Measurements from ENCODE around the gene APOA4. TPM values are rescaled to one million over a fixed set of nuclear protein-coding genes. Genes with fewer than 3 reads are reported as not detected.

The APOA4 gene
- polyA plus RNA-seq, 1 of the 3 experiments (the other 2 are of a cell fraction), result not detected

GRCh38 chr11:116833491-116833815 is 10.3 kb upstream of the APOA4 start:
- no peak overlapping the region for H3K9ac ChIP-seq
- no peak overlapping the region for H2AFZ ChIP-seq (ENCODE audit: low read depth)

GRCh38 chr11:116832350-116833290 is 9.5 kb upstream of the APOA4 start:
- Histone ChIP-seq H3K27ac (ENCODE audit: low read depth in 2 of 2, low read length in 1 of 2) (no peak overlapping the region), H3K9me2 (no peaks in the 10 kb centered on the region), H3K9ac (no peak overlapping the region), H2AFZ (ENCODE audit: low read depth) (no peak overlapping the region), H3K27me3 (ENCODE audit: insufficient read depth) (no peaks in the 10 kb centered on the region), H4K20me1 (ENCODE audit: insufficient read depth) (no peaks in the 10 kb centered on the region), H3K4me3 (ENCODE audit: low read depth in 2 of 2, low read length in 1 of 2) (no peak overlapping the region), H3K79me2 (ENCODE audit: insufficient read depth) (no peaks in the 10 kb centered on the region), H3F3A (replicated peaks; ENCODE audit: insufficient read depth) (no peaks in the 10 kb centered on the region), H3K4me1 (ENCODE audit: control insufficient read depth in 1 of 2, insufficient read depth in 2 of 2, low read depth in 1 of 2, low read length in 1 of 2) (peaks cover 0 to 29% of the 10 kb centered on the region in 2 experiments; a peak in 1 of 4 replicates), H3K9me3 (no peaks in the 10 kb centered on the region), H3K36me3 (replicated peaks in 1 of 2; ENCODE audit: control insufficient read depth in 1 of 2, insufficient read depth in 2 of 2, low read length in 1 of 2) (no peaks in the 10 kb centered on the region), H3K4me2 (no peak overlapping the region)
- ChIA-PET CTCF (interaction anchor here (1.4 to 2.0 kb wide), 3 partner anchors 41 to 273 kb away, joined by 3 to 11 read pairs (median 6); partner anchors contain the start of gene APOA5), POLR2A (no interaction called here)
- WGBS (ENCODE audit: low lambda C conversion rate), result 68% methylated on average over 4 of the region's 13 CpGs
- DNase-seq, result no peak
- TF ChIP-seq RFX5 (IDR thresholded peaks at IDR 0.05; ENCODE audit: low read length), result no peak
- TF ChIP-seq IRF3 (IDR thresholded peaks at IDR 0.05; ENCODE audit: low read depth, low read length), result no peak
- no peak for TF ChIP-seq RAD21 (IDR thresholded peaks at IDR 0.05; ENCODE audit: low read length)
- TF ChIP-seq JUND (IDR thresholded peaks at IDR 0.05), result no peak
- no peak for TF ChIP-seq CTCF (IDR thresholded peaks at IDR 0.05)
- TF ChIP-seq POLR2AphosphoS5 (IDR thresholded peaks at IDR 0.05; ENCODE audit: low read depth, low read length), result no peak
- no peak for TF ChIP-seq FOXM1 (IDR thresholded peaks at IDR 0.05; ENCODE audit: low read depth)
- no peak for TF ChIP-seq MAX (IDR thresholded peaks at IDR 0.05; ENCODE audit: low read depth)
- TF ChIP-seq REST (IDR thresholded peaks at IDR 0.05; ENCODE audit: low read depth, low read length), result no peak
- TF ChIP-seq PBX3 (IDR thresholded peaks at IDR 0.05), result no peak
- no peak for TF ChIP-seq EP300 (IDR thresholded peaks at IDR 0.05; ENCODE audit: borderline replicate concordance in 1 of 2, low read depth in 1 of 2, low read length in 1 of 2)
- TF ChIP-seq TCF12 (IDR thresholded peaks at IDR 0.05), result no peak
- no peak for TF ChIP-seq SMC3 (IDR thresholded peaks at IDR 0.05; ENCODE audit: low read depth, low read length)
- TF ChIP-seq EZH2phosphoT487 (IDR thresholded peaks at IDR 0.05; ENCODE audit: borderline replicate concordance, low read depth), result no peak

More at GRCh38 chr11:116833491-116833815, 10.3 kb upstream of the APOA4 start:
- Histone ChIP-seq H3K4me2 (no peak overlapping the region), H3F3A (replicated peaks; ENCODE audit: insufficient read depth) (no peaks in the 10 kb centered on the region), H3K27me3 (ENCODE audit: insufficient read depth) (no peaks in the 10 kb centered on the region), H3K9me2 (no peaks in the 10 kb centered on the region), H3K4me1 (ENCODE audit: control insufficient read depth in 1 of 2, insufficient read depth in 2 of 2, low read depth in 1 of 2, low read length in 1 of 2) (peaks cover 0 to 27% of the 10 kb centered on the region in 2 experiments; a peak in 1 of 4 replicates), H3K36me3 (replicated peaks in 1 of 2; ENCODE audit: control insufficient read depth in 1 of 2, insufficient read depth in 2 of 2, low read length in 1 of 2) (no peaks in the 10 kb centered on the region), H3K9me3 (no peaks in the 10 kb centered on the region), H3K4me3 (ENCODE audit: low read depth in 2 of 2, low read length in 1 of 2) (no peak overlapping the region), H4K20me1 (ENCODE audit: insufficient read depth) (no peaks in the 10 kb centered on the region), H3K79me2 (ENCODE audit: insufficient read depth) (no peaks in the 10 kb centered on the region), H3K27ac (ENCODE audit: low read depth in 2 of 2, low read length in 1 of 2) (no peak overlapping the region)
- CTCF ChIA-PET, result interaction anchor here (1.5 to 2.0 kb wide), 3 partner anchors 12 to 273 kb away, joined by 4 to 11 read pairs (median 6); partner anchors contain the start of gene APOA5
- TF ChIP-seq POLR2AphosphoS5 (IDR thresholded peaks at IDR 0.05; ENCODE audit: low read depth, low read length), result no peak
- no peak for TF ChIP-seq TEAD4 (IDR thresholded peaks at IDR 0.05; ENCODE audit: borderline replicate concordance, insufficient read depth)
- TF ChIP-seq MEF2A (IDR thresholded peaks at IDR 0.05; ENCODE audit: borderline replicate concordance, low read depth), result no peak
- TF ChIP-seq FOXJ3 (CRISPR knock-in tag; IDR thresholded peaks at IDR 0.05), result no peak
- no peak for TF ChIP-seq GABPA (IDR thresholded peaks at IDR 0.05; ENCODE audit: low read depth)
- no peak for DNase-seq
- POLR2A ChIA-PET, result no interaction called here
- 87% methylated on average over 10 of the region's 10 CpGs for WGBS (ENCODE audit: low lambda C conversion rate)

All from SK-N-SH (cell line).